K562 (cell line): ENCODE results near the gene MYL6B. TPM values are rescaled to one million over a fixed set of nuclear protein-coding genes. Genes with fewer than 3 reads are reported as not detected.
A peak's percentile ranks its signal among the peaks of the same experiment; 100 is the strongest.

Experiments used
- ATAC-seq: fragments of 200-7000 bp; cut with Tn5 transposase; 3 replicates; pipeline ENCODE4 v1.9.1; 2020; ENCODE audit warnings: moderate library complexity
- BruUV-seq: library from RNA; stranded (reverse); fragments of 400-500 nt; replicated peaks from 2 replicates; lab custom pipeline; 2021; lab: Mats Ljungman, UMichigan
- CTCF ChIA-PET: fragments of 300-600 bp; formaldehyde crosslinking; extraction: SDS; loops from one replicate; lab custom pipeline; 2021; ENCODE audit warnings: low intra/inter-chr PET ratio; lab: Yijun Ruan, JAX
- POLR2A ChIA-PET: fragments of 300-600, 350-650 bp; sonication (Branson Sonifier 250); formaldehyde crosslinking; extraction: SDS; loops from one replicate; lab custom pipeline; 2021; ENCODE audit warnings: antibody characterized with exemption, inconsistent platforms; lab: Yijun Ruan, JAX
- DNase-seq, 4 experiments: peaks; one replicate each; pipeline versions ENCODE4 v3.0.0 to v3.0.0-alpha.2; 2011 to 2018; ENCODE audit warnings: low spot score in 3 of 4, mixed read lengths in 3 of 4; ENCODE audit errors: extremely low read depth in 1 of 4
- FAIRE-seq: peaks from 2 replicates; lab custom pipeline; 2011; peaks lifted over from hg19 to GRCh38; lab: Jason Lieb, UNC
- H2AFZ ChIP-seq: 2 replicates; pipeline ENCODE4 v1.6.0; 2011; ENCODE audit warnings: low read depth, low read length, control low read depth, inconsistent platforms
- H3K27ac ChIP-seq: fragments of 200-600 bp; 3 replicates; pipeline ENCODE4 v1.8.0; 2011; ENCODE audit warnings: low read depth, mild to moderate bottlenecking, control low read depth, inconsistent platforms, low read length, moderate library complexity, mixed read lengths; ENCODE audit errors: extremely low read depth
- H3K27me3 ChIP-seq, 2 experiments: fragments of 300-600 bp in 1 of 2; 2 replicates in 1 of 2; 3 replicates in 1 of 2; pipeline versions ENCODE4 v1.6.0 to v1.8.0; 2011; ENCODE audit warnings: inconsistent platforms in 2 of 2, low read length in 2 of 2, mild to moderate bottlenecking in 1 of 2, mixed read lengths in 1 of 2, moderate library complexity in 1 of 2; ENCODE audit not compliant: control insufficient read depth in 2 of 2, insufficient read depth in 2 of 2
- H3K36me3 ChIP-seq: fragments of 300-600 bp; 3 replicates; pipeline ENCODE4 v1.8.0; 2011; ENCODE audit warnings: mild to moderate bottlenecking, low read length, inconsistent platforms; ENCODE audit not compliant: control insufficient read depth, insufficient read depth
- H3K4me1 ChIP-seq, 2 experiments: fragments of 200-600 bp in 1 of 2; replicated peaks in 1 of 2; 2 replicates in 1 of 2; 3 replicates in 1 of 2; pipeline versions ENCODE4 v1.5.1 to v1.8.0; 2011; ENCODE audit warnings: inconsistent platforms in 2 of 2, low read length in 2 of 2, mild to moderate bottlenecking in 1 of 2, mixed read lengths in 1 of 2, moderate library complexity in 1 of 2; ENCODE audit not compliant: control insufficient read depth in 2 of 2, insufficient read depth in 2 of 2
- H3K4me2 ChIP-seq: 2 replicates; pipeline ENCODE4 v1.6.1; 2011; ENCODE audit warnings: low read length, control low read depth, inconsistent platforms, mixed read lengths; ENCODE audit not compliant: insufficient read depth
- H3K4me3 ChIP-seq: fragments of 200-600 bp; sonication (generic), shearing (Covaris generic); 2 replicates; pipeline ENCODE4 v1.5.1; 2016; ENCODE audit warnings: control low read depth, inconsistent platforms
- H3K79me2 ChIP-seq: fragments of 200-600 bp; 3 replicates; pipeline ENCODE4 v1.8.0; 2011; ENCODE audit warnings: low read length, inconsistent platforms; ENCODE audit not compliant: control insufficient read depth, insufficient read depth
- H3K9ac ChIP-seq, 2 experiments: 2 replicates each; pipeline versions ENCODE4 v1.6.0 to v1.6.1; 2011; ENCODE audit warnings: low read depth in 2 of 2, low read length in 2 of 2, control low read depth in 1 of 2, inconsistent platforms in 1 of 2, mild to moderate bottlenecking in 1 of 2, mixed read lengths in 1 of 2; ENCODE audit not compliant: insufficient read depth in 1 of 2
- H3K9me1 ChIP-seq: one replicate; pipeline ENCODE4 v1.6.0; 2011; ENCODE audit warnings: inconsistent platforms, mild to moderate bottlenecking, low read length, moderate library complexity; ENCODE audit not compliant: control insufficient read depth, insufficient read depth
- H3K9me3 ChIP-seq: replicated peaks from 2 replicates; pipeline ENCODE4 v1.5.1; 2011; ENCODE audit warnings: low read depth, low read length, inconsistent platforms; ENCODE audit not compliant: control insufficient read depth, insufficient read depth
- H4K20me1 ChIP-seq: replicated peaks from 2 replicates; pipeline ENCODE4 v1.6.1; 2011; ENCODE audit warnings: low read length, inconsistent platforms, mixed read lengths; ENCODE audit not compliant: control insufficient read depth, insufficient read depth
- BCOR ChIP-seq: fragments of 450-650 bp; IDR thresholded peaks from 2 replicates; pipeline ENCODE4 v1.6.1; 2016
- CC2D1A ChIP-seq: fragments of 450-650 bp; IDR thresholded peaks from 2 replicates; pipeline ENCODE4 v1.6.1; 2017; ENCODE audit warnings: mild to moderate bottlenecking
- CCAR2 ChIP-seq: fragments of 200-400 bp; formaldehyde crosslinking; IDR thresholded peaks from 2 replicates; pipeline ENCODE4 v1.6.1; 2017; ENCODE audit warnings: mild to moderate bottlenecking, low read depth, low read length
- GABPB1 ChIP-seq: sonication (generic); formaldehyde crosslinking; IDR thresholded peaks from 2 replicates; pipeline ENCODE4 v1.8.0; 2022; ENCODE audit warnings: mild to moderate bottlenecking, missing genetic modification reagents
- HOMEZ ChIP-seq: fragments of 250-450 bp; sonication (Bioruptor Pico); IDR thresholded peaks from 2 replicates; pipeline ENCODE4 v1.4.0; 2020; ENCODE audit warnings: mild to moderate bottlenecking, moderate library complexity
- NELFE ChIP-seq: IDR thresholded peaks from 2 replicates; pipeline ENCODE4 v1.6.1; 2011; ENCODE audit warnings: mild to moderate bottlenecking; ENCODE audit not compliant: insufficient read depth, insufficient read length
- OTX1 ChIP-seq: fragments of 450-650 bp; formaldehyde crosslinking; IDR thresholded peaks from 2 replicates; pipeline ENCODE4 v1.4.0; 2022; ENCODE audit warnings: mild to moderate bottlenecking
- TEAD4 ChIP-seq, 2 experiments: sonication (generic) in 1 of 2; formaldehyde crosslinking in 1 of 2; IDR thresholded peaks; 2 replicates each; pipeline versions ENCODE4 v1.6.1 to v1.8.0; 2012 to 2022; ENCODE audit warnings: borderline replicate concordance in 1 of 2, inconsistent platforms in 1 of 2, low read length in 1 of 2, mild to moderate bottlenecking in 1 of 2, missing genetic modification reagents in 1 of 2
- ZC3H8 ChIP-seq: fragments of 450-650 bp; IDR thresholded peaks from 2 replicates; pipeline ENCODE4 v1.6.1; 2017
- WGBS: fragments of 100-300 bp; shearing (Covaris generic); methylation state at CpG from one replicate; pipeline ENCODE4 v1.1.6; 2016; ENCODE audit warnings: low coverage, mixed read lengths; ENCODE audit not compliant: insufficient coverage; ENCODE audit errors: missing lambda C conversion rate; 5-methylcytosine and 5-hydroxymethylcytosine counted together
- in situ Hi-C: fragments of 300-500 bp; cut with MboI; formaldehyde crosslinking; loops from 4 replicates; pipeline ENCODE4 v1.15.0; 2018; ENCODE audit warnings: inconsistent platforms, mixed read lengths
- intact Hi-C: fragments of 100-400 bp; cut with micrococcal nuclease; formaldehyde crosslinking; loops from 2 replicates; pipeline ENCODE4 v1.14.2; 2022
- polyA plus RNA-seq, 8 experiments: library from polyadenylated mRNA; depleted of rRNA in 4 of 8; stranded (reverse) in 5 of 8; unstranded in 3 of 8; fragments of >200 nt; fragmentation: Nextera tagmentation in 2 of 8; fragmentation: Illumina TruSeq in 1 of 8; extraction: Ambion mirVana in 2 of 8; extraction: Trizol in 1 of 8; gene quantifications; 2 replicates each; pipeline versions ENCODE4 v1.2.1 to v1.2.3, GENCODE V29; 2011 to 2014; ENCODE audit warnings: inconsistent platforms in 1 of 8, missing spikeins in 1 of 8
- total RNA-seq, 7 experiments: library from RNA; depleted of rRNA in 6 of 7; stranded (reverse); fragments of >200 nt in 6 of 7; fragmentation: Illumina TruSeq in 2 of 7; extraction: Trizol in 2 of 7; gene quantifications; 2 replicates each; pipeline versions ENCODE4 v1.2.1 to v1.2.3, GENCODE V29; 2011 to 2021; ENCODE audit warnings: low replicate concordance in 1 of 7

Gene MYL6B
- total and polyA plus RNA-seq, 9 of the 15 experiments (the other 6 are each of a cell fraction or from before 2014, with no cell fraction given): 42.8 to 77.3 (median 68.6) TPM

DNA sequence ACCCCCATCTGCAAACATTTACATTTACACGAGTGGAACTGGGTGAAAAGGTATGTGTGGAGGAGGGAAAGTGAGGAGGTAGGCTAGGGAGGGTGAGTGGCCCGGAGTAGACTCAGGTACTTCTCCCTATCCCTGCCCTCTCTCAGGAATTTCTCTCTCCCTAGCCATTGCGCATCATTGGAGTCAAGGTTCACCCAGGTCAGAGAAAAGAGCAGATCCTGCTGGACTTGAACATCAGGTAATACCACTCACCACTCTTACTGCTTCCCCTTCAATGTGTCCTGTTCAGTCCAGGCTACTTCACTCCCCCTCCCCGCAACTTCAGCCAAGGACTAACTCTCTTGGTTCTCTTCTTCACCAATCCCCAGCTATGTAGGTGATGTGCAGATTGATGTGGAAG lies 21.5 kb upstream of the MYL6B start:
- TF ChIP-seq OTX1 (CRISPR knock-in tag) (no peak), CCAR2 (no peak), ZC3H8 (no peak), NELFE (no peak), HOMEZ (no peak), BCOR (no peak), GABPB1 (CRISPR knock-in tag) (no peak), CC2D1A (no peak), TEAD4 (IDR thresholded peaks at IDR 0.05; ENCODE audit: low read length) (no peak), TEAD4 (CRISPR knock-in tag; IDR thresholded peaks at IDR 0.05; ENCODE audit: borderline replicate concordance) (no peak)
- ChIA-PET CTCF (no interaction called here), POLR2A (interaction anchor here (0.9 to 5.6 kb wide), 3 partner anchors 11 to 31 kb away, joined by 4 to 85 read pairs (median 6); partner anchors contain the start of gene MYL6)
- Histone ChIP-seq H3K4me3 (no peak overlapping the region), H3K27me3 (no peaks in the 10 kb centered on the region), H3K79me2 (peaks cover 60% of the 10 kb centered on the region), H3K9ac (no peak overlapping the region), H3K9me3 (no peaks in the 10 kb centered on the region), H4K20me1 (peaks cover 5% of the 10 kb centered on the region), H3K27ac (peak overlapping the region; percentile 93; the same call in 1 of the 3 replicates), H3K4me2 (peak overlapping the region; percentile 98; the same call in 1 of the 2 replicates), H3K4me1 (peaks cover 23 to 24% of the 10 kb centered on the region in 2 experiments; a peak in 4 of 5 replicates), H2AFZ (no peak overlapping the region), H3K36me3 (peaks cover 62% of the 10 kb centered on the region), H3K9me1 (peaks cover 6% of the 10 kb centered on the region)
- BruUV-seq: no TSS peak
- FAIRE-seq: no peak
- intact Hi-C loops (no loop called here), in situ Hi-C loops (no loop called here)
- ATAC-seq: no peak
- no peak for DNase-seq
- 94% methylated on average over 4 of the region's 4 CpGs for WGBS
